Measurements from ENCODE around the gene ACKR1.
A peak's percentile ranks its signal among the peaks of the same experiment; 100 is the strongest.

ACKR1 gene

GRCh38 chr1:159248311-159248710, 43.6 kb downstream of the ACKR1 start:
- Histone ChIP-seq H3K9me3 (ENCODE audit: control insufficient read depth in 5 of 5, low read length in 5 of 5) (peaks cover 0 to 26% (median 15%) of the 10 kb centered on the region in 5 donors), H3K4me3 (ENCODE audit: low read depth in 1 of 5, low read length in 5 of 5) (no peak overlapping the region), H3K4me1 (ENCODE audit: control insufficient read depth in 5 of 5, insufficient read depth in 5 of 5, low read length in 5 of 5) (no peaks in the 10 kb centered on the region), H3K27ac (ENCODE audit: low read depth, low read length) (no peak overlapping the region), H3K9ac (ENCODE audit: low read length in 5 of 5) (no peak overlapping the region), H3K27me3 (ENCODE audit: control insufficient read depth in 5 of 5, insufficient read depth in 4 of 5, low read length in 5 of 5) (peaks cover 0 to 4% (median 0%) of the 10 kb centered on the region in 5 donors), H3K36me3 (ENCODE audit: control insufficient read depth in 5 of 5, insufficient read depth in 5 of 5, low read length in 5 of 5) (no peaks in the 10 kb centered on the region)

GRCh38 chr1:159250638-159251216, 46.1 kb downstream of the ACKR1 start:
- H3K36me3 ChIP-seq (ENCODE audit: control insufficient read depth in 5 of 5, insufficient read depth in 5 of 5, low read length in 5 of 5) = no peaks in the 10 kb centered on the region
- peaks cover 0 to 26% (median 15%) of the 10 kb centered on the region in 5 donors for H3K9me3 ChIP-seq (ENCODE audit: control insufficient read depth in 5 of 5, low read length in 5 of 5)

More at GRCh38 chr1:159250638-159251216, 46.1 kb downstream of the ACKR1 start:
- H3K4me3 ChIP-seq (ENCODE audit: low read depth in 1 of 5, low read length in 5 of 5) = peak overlapping the region in 1 of 5 donors; percentile 30
- no peaks in the 10 kb centered on the region for H3K4me1 ChIP-seq (ENCODE audit: control insufficient read depth in 5 of 5, insufficient read depth in 5 of 5, low read length in 5 of 5)
- no peak overlapping the region for H3K27ac ChIP-seq (ENCODE audit: low read depth, low read length)
- no peak overlapping the region for H3K9ac ChIP-seq (ENCODE audit: low read length in 5 of 5)
- H3K27me3 ChIP-seq (ENCODE audit: control insufficient read depth in 5 of 5, insufficient read depth in 4 of 5, low read length in 5 of 5) = peaks cover 0 to 4% (median 0%) of the 10 kb centered on the region in 5 donors

Data from subcutaneous abdominal adipose tissue (tissue), 5 donors.